GM19438 (cell line): ENCODE results near the gene RNF20.
"Not testable (repeated sequence)": the region's sequence is repeated elsewhere in the genome, so short reads cannot be mapped to it uniquely, and the experiment has no call there.

ENCODE experiments used
- ATAC-seq: cut with Tn5 transposase; IDR thresholded peaks from one replicate; pipeline ENCODE4 v1.9.1; 2021; ENCODE audit warnings: low read depth; ENCODE audit not compliant: unreplicated experiment

Gene RNF20

DNA sequence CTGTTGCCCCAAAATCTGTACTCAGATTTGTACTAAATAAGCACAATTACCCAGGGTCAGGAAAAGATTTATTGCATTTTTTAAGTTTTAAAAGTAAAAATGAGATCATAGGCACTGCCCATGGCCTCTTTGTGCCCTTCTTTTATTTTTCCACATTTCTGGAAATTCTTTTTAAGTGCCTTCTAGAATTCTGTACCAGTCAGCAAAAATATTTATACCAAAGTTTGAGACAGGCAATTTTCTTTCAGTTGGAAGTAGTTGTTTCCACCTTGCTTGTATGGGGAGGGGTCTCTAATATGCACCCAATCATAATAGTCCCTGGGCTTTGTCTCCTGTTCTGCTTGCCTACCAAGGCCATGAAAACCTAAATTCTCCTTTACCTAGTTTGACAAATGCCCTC, 5.6 kb upstream of the RNF20 start:
- ATAC-seq = no peak

- peak; percentile 29 for ATAC-seq
Measured at GRCh38 chr9:101530076-101530711, 3.5 kb upstream of the RNF20 start.

- ATAC-seq = no peak
Measured at GRCh38 chr9:101536351-101536750, 2.7 kb downstream of the RNF20 start.

GRCh38 chr9:101536938-101537337, 3.3 kb downstream of the RNF20 start:
- no peak for ATAC-seq

- ATAC-seq = no peak
Measured at GRCh38 chr9:101540069-101540468, 6.4 kb downstream of the RNF20 start.

DNA sequence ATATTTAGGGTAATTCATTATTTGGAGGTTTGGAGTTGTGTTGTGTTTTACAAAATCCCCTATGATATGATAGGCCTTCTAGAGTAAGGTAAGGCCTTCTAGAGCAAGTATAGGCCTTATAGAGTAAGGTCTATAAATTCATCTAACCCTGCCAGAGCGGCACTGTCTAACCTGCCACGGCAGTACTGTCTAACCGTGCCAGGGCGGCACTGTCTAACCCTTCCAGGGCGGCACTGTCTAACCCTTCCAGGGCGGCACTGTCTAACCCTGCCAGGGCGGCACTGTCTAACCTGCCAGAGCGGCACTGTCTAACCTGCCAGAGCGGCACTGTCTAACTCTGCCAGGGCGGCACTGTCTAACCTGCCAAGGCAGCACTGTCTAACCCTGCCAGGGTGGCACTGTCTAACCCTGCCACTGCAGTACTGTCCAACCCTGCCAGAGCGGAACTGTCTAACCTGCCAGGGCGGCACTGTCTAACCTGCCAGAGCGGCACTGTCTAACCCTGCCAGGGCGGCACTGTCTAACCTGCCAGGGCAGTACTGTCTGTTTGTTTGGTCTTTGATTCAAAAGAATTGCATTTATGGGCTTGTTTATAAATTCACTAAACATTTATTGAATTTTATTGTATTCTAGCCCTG, 9.6 kb downstream of the RNF20 start:
- no peak for ATAC-seq

DNA sequence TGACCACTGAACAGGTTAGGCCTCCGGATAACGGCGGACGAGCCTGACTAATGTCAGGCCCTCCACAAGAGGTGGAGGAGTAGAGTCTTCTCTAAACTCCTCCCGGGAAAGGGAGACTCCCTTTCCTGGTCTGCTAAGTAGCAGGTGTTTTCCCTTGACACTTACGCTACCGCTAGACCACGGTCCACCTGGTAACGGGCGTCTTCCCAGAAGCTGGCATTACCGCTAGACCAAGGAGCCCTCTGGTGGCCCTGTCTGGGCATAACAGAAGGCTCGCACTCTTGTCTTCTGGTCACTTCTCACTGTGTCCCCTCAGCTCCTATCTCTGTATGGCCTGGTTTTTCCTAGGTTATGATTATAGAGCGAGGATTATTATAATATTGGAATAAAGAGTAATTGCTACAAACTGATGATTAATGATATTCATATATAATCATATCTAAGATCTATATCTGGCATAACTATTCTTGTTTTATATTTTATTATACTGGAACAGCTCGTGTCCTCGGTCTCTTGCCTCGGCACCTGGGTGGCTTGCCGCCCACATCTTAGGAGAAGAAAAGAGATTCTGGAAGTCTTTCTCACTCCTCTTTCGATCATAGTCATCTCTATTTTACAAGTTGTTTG, 15.9 kb downstream of the RNF20 start:
- not testable (repeated sequence) for ATAC-seq

DNA sequence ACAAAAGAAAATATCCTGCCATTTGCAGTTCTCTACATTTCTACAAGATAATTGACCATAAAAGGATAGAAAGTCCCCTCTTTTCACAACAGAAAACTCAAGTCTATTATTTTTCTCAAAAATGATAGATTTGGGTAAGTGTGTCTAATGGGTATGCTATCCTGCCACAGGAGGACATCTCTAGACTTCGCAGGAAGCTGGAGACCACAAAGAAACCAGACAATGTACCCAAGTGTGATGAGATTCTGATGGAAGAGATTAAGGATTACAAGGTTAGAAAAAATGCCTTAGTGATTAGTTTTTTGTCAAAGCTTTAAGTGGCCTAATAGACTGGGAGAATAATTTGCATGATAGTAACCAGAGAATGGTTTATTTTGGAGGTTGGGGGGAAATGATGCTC, 28.1 kb downstream of the RNF20 start:
- ATAC-seq = no peak

GRCh38 chr9:101562966-101563365, 29.3 kb downstream of the RNF20 start:
- no peak for ATAC-seq

- no peak for ATAC-seq
Measured at GRCh38 chr9:101564252-101564651, 30.6 kb downstream of the RNF20 start.

DNA sequence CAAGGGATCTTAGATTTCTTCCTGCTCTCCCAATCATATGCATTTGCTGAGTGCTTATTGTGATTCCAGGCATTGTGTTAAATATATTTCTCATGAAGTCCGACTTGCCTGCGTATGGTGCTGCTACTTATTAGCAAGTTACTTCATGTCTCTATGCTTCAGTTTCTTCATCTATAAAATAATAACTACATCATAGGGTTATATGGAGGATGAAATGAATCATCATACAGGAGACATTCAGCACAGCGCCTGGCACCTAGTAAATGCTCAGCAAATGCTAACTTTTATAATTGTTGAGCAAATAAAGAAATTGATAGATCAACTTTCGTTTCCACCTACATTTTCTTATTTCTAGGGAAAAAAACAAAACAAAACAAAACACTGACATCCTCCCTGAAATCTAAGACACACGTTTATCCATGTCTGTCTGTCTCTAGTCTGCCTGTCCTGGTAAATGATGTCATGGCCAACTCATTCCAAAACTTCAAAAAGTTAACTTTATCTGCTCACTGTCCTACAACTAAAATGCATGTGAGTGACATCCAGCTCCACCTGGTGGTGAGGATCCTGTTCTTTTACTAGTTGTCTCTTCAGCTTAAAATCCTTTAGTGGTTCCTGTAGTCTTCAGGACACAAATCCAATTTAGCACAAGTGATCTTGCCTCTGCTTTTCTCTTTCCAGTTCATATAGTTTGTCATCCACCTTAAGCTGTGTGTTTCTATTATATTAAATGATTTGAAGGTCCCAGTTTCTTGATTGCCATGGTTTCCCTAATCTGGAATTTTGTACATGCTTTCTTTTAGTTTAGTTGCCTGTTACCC, 33.5 kb downstream of the RNF20 start:
- ATAC-seq = no peak

DNA sequence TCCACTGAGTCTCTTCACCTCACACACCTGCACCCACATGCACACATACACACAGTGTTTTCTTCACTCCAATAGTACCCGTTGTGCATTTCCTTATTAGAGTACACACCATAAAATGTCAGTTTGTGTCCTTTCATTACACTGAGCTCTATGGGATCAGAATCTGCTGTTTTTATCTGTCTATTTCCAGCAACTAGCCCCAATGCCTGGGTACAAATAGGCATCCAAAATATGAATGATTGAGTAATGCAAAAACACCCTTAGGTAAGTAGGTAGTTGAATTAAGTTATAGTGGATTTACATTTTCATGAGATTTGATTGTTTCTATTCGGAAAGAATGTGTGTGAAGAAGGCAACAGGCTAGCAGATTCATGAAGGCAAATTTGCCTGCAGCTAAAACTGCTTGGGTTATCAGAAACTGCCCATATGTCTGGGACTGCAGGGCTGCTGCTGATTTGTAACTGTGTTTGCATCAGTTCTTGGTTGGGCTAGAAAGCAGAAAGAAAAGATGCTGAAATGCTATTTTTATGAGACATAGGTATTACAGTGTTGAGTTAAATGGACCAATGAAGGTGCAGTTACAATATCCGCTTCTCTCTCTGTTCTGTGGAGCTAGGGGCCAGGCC, 34.2 kb downstream of the RNF20 start:
- no peak for ATAC-seq

DNA sequence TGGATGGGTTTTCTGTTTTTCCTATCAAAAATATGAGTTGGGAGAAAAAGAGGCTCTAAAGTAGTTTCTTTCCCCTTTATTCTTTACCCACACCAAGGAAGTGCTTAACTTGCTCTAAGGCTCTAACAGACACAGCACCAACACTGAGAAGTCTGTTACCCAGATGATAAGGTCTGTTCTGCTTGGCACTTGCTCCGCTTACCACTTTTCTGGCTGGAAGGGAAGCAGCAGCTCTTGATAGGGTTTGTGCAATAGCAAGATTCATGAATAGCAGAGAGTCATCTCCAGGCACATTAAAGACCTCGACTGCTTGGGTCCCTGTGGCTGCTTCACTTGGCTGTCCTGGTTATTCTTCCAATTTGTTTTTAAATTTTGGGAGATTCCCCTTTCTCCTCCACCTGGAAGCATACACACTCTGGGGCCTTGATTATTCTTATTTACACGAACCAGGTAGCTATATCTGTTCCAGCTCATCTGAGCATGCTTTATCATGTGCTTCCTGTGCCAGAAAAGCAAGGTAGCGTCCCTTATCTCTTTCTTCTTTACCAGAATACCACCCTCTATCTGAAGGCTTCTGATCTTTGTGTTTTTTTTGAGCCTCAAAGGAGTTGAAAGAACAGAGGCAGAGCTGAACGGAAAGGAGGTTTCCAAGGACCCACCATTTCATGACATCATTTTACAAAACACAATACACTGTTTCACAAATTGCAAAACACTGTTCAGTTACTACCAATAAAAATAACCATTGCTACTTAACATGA, 36.3 kb downstream of the RNF20 start:
- ATAC-seq = no peak

DNA sequence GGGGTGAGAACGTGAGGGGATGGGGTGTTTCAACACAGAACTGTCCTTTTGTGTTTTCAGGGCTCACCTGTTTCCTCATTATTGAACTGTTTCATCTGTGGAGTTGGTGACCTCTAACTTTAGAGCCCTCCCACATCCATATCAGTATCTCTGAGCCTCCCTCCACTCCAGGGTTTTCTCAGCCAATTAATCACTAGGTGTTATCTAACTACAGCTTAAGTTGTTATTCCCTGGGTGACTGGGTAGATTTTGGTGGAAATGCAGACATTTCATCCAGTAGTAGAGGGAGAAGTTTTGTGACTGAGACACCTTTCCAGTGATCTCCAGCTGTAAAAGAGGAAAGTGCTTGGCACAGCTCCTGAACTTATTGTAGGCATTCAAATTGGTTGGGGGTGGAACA, 37.5 kb downstream of the RNF20 start:
- no peak for ATAC-seq

DNA sequence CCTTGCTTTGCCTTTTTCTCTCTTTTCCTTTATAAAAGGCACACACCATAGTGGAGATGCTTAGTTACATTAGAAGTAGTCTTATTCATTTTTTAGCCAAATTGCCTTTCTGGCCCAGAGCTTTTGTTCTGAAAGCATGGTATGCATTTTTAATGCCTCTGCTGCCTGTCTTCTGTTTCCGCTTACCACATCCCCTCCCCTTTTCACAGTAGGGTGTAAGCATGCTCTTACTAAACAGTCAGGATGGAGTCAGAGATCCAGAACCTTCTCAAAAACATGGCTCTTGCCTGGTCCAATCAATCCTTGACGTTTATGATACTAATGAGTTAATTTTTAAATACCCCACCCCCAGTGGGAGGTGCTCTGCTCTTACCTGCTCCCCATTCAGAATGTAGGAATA, 38.7 kb downstream of the RNF20 start:
- ATAC-seq = no peak

- ATAC-seq = no peak
Measured at GRCh38 chr9:101574731-101575333, 41.2 kb downstream of the RNF20 start.

GRCh38 chr9:101578378-101578777, 44.7 kb downstream of the RNF20 start:
- peak; percentile 52 for ATAC-seq

- ATAC-seq = no peak
Measured at GRCh38 chr9:101579711-101580545, 46.3 kb downstream of the RNF20 start.

GRCh38 chr9:101582553-101582952, 48.9 kb downstream of the RNF20 start:
- no peak for ATAC-seq
